GM21576 (cell line): ENCODE measurements around the gene PHF2.

ENCODE experiments used
- ATAC-seq: cut with Tn5 transposase; IDR thresholded peaks from one replicate; pipeline ENCODE4 v1.9.1; 2021; ENCODE audit warnings: mild to moderate bottlenecking, moderate library complexity; ENCODE audit not compliant: unreplicated experiment

Gene PHF2

DNA sequence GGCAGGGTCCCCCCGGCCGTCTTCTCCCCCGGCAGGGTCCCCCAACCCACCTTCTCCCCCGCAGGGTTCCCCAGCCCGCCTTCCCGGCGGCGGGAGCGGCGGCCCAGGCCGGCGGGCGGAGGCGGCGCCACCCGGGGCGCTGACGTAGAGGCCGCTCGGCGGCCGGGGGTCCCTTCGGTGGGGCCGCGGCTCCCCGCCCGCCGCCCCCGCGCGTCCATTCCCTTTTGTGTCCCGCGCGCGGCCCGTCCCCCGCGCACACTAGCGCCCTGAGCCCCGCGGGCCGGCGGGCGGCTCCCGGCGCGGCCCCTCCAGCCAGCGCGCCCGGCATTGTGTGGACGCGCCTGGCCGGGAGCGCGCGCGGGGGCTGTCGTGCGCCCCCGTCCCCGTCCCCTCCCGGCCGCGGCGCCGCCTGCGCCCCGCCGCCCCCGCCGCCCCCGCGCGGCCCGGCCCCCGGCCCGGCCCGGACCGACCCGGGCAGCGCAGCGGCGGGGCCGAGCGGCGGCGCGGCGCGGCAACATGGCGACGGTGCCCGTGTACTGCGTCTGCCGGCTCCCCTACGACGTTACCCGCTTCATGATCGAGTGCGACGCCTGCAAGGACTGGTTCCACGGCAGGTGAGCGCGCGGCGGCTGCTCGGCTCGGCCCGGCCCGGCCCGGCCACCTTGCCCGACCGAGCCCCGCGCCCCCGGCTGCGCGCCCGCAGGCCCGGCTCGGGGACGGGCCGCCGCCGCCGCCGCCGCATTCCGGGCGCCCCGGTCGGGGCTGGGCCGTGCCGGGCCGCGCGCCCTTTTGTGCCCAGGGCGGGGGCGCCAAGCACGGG, at the start of gene PHF2:
TSS of gene PHF2 (plus strand) at position 327 of the 820 bp plus-strand sequence. CDS start at position 517, 190 bp downstream.
- ATAC-seq: peak; percentile 36

DNA sequence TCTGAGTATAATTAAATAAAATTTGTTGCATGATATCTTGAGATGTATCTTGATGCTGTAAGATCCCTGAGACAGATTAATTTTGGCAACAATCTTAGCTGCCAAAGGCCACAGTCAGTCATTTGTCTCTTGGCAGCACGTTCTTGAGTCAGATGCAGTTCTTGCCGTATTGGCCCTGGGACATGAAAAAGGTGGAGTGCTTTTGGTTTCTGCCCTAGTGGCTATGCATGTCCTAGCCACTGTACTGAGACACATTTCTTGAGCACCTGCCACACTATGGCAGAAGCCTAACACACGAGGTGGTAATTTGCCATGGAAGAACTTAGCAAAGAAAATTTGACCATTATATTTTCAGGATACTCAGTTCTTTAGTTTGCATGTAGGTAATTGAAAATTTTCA, 45.0 kb upstream of the PHF2 start:
- no peak for ATAC-seq

DNA sequence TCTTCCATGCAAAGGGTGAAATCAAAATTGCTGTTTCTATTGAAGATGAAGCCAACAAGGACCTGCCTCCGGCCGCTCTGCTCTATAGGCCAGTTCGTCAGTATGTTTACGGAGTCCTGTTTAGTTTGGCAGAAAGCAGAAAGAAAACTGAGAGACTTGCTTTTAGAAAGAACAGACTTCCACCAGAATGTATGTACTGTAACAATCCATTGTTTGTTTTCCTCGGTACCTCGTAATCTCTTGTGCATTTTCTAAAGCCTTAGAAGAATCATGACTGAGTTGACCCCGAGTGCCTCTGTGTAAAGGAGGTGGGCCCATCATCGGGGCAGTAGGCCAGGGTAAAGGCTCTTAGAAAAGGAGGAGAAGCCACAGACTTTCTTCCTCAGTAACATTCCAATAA, 44.2 kb upstream of the PHF2 start:
- no peak for ATAC-seq

DNA sequence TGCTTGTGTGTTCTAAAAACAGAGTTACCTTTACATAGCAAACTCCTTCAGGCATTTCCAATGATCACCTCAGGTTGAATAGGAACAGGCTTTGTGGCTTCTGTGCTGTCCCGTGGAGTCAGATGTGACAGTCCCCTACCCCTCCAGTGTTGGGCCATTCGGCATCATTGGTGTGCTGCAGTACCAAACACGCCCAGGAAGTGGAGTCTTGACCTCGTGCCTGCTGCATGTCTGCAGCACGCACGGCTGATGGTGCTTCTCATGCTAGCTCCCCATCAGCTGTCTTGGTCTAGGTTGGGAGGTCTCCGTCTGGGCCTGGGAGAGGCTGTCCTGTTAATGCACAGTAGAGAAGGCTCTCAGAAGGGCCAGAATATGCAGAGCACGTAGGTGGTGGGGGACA, 42.5 kb upstream of the PHF2 start:
- ATAC-seq: no peak

DNA sequence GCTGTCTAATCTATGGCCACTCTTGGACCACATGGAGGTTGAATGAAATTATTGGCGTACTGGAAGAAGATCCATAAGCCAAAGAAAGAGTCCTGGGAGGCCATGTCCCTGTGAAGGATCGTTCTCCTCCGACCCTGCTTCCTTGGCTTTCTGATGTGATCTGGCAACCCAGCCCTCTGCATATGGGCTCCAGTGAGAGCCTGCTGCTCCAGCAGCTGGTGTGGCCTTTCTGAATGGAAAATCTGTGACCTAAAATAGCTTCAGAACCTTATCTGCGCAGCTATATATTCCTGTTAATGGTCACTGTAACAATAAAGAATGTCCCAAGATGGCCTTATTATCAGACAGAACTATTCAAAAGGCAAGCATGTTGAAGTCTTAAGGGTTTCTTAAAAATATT, 40.2 kb upstream of the PHF2 start:
- ATAC-seq: no peak

DNA sequence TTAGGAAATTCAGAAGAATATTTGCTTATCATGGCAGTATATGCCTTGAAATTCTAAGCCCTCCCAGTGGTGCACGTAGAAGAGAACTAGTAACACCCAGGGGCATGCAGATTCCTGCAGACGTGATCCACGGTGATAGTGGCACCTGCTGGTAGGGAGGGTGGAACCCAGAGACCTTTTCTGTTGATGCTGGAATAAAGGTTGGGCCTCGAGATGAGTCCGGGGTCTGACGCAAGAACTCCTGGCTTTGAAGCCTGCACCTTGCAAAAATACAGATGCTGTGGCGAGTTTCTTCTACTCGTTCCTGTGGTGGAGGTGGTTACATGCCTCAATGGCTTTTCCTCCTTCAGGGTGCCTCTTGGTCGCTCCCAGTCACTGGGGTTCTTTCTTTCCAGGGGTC, 39.5 kb upstream of the PHF2 start:
- ATAC-seq: no peak

DNA sequence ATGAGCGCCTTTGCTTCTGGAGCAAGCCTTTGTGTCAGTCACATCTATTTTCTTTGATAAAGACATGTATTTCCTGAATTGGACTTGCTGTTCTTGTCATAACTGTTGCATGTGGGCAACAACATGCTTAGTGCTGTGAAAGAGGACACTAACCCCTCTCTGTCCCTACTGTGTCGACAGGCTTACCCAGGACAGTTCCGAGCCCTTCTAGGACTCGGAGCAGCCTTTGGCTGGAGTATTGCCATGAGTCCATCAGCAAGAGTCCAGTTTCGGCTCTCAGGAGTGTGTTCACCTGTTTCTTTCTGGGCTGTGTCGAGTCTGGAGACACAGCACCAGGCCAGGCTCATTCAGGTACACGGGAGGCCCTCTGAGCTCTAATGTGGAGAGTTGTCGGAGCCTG, 36.1 kb upstream of the PHF2 start:
- ATAC-seq: no peak

DNA sequence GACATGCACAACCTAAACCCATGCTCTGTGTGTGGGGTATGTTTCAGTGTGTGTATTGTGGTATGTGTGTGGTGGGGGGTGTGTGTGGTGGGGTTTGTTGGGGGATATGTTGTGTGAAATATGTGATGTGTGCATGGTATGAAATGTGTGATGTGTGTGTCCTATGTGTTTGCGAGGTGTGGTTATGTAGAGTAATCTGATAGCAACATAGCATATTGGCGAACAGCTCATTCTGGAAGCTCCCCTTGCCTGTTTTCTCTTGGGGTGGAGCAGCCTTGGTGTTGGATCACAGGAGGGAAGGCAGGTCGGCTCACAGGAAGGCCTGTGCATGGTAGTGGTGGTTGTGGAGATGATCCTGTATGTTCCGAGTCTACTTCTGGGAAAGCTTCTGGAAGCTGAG, 35.4 kb upstream of the PHF2 start:
- ATAC-seq: no peak

DNA sequence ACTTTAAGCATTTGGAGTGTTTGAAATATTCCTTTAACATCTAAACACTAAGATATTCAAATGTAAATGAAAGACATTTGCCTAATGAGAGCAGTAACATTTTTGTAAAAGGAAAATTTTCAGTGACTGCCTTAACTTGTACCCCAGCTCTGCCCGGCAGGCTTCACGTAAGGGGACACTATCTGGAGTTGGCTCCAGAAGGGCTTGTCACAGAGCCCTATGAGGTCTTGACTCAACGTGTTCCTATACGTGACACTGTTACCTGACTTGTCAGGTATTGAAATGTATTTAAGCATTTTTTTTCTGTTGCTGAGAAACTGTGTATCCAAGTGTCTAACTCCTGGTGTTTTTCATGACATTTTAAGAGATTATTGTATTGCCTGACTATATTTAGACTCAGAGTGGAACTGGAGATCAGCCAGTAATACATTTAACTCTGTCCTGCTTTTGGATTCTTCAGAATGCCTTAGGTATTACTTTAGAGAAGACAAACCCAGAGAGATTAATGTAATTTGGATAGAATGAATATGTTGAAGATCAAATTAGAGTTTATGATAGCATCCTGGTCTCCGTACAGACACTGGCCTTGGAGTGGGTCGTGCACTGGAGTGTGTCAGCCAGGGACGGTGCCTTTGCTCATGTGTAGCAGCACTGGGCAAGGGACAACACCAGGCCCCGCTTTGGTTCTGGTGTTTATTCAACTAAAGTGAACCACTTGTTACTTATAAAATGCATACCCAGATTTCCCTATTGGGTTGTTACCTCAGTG, 34.6 kb upstream of the PHF2 start:
- no peak for ATAC-seq

DNA sequence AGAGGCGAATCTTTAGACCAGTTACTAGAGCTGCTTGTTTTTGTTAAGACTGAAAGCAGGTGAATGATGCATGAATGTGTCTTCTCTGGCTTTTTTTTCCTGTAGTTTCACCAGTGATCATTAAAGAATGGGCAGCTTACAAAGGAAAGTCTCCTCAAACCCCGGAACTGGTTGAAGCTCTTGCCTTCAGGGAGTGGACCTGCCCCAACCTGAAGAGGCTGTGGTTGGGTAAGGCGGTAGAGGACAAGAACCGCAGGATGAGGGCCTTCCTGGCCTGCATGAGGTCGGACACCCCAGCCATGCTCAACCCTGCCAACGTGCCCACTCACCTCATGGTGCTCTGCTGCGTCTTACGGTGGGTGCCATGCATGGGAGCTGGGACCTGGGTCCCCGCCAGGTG, 33.3 kb upstream of the PHF2 start:
- no peak for ATAC-seq

DNA sequence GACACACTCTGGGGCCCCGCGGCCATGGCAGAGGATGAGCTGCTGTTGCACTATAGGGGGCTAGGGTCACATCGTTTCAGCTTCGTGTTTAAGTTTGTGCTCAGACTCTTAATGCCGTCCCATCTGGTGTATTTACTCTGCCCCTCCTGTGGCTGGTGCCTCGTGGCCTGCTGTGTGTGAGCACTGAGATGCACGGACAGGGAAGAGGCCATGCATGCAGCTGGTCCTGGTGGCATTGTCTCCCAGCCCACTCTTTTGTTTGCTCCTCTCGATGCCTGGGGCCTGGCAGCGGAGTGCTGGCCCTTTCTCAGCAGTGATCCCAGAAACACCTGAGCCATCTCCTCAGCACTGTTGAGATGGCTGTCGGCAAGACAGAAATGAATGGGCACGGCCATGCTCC, 30.0 kb upstream of the PHF2 start:
- ATAC-seq: no peak

DNA sequence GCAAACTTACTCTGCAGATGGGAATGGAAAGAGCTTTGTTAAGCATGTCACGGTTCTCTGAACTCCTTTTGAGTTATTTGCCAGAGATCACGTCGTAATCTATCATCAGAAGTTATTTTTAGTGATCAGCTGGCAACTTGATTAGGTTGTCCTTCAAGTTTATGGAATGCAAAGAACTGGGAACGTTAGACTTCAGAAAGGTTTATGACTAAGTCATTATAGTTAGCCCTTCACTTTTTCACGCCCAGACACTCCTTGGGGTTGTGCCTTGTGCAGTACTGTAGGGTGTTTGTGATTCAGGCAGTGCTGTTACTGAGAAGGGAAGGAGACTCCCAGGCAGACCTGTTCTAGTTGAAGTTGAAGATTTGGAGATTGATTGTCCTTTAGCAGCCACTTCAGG, 26.8 kb upstream of the PHF2 start:
- no peak for ATAC-seq

DNA sequence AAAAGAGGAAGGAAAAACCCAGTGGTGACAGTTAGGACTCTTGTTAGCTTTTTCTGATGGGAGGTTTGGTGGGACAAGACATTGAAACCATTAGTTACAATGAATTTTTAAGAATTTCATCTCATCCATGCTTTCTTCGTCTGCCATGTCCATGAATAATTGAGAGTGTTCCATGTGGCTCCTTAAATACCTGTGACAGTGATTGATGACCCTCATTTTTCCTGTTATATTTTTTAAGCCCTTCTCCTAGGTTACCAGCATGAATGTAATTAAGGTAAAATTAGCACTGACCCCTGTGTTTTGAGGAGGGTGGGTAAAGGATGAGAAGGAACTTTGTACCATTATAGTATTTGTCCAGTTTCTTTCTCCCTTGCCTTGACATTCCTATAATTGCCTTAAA, 23.5 kb upstream of the PHF2 start:
- no peak for ATAC-seq

DNA sequence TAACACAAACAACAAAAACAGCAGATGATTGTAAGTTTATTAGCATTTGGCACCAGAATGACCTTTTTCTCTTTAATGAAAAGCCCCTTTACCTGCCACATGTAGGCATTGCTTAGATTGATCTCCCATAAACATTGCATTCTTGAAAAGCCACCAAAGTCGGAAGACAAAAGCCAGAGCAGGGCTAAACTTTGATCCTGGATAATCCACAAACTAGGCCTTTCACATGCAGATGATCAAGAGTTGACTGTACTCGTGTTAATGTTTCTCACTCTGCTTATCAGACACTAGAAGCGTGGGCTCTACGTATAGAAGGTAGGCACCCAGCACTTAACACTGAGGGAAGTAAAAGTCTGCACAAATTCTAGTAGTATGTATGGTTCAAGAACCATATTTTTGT, 21.0 kb upstream of the PHF2 start:
- no peak for ATAC-seq

DNA sequence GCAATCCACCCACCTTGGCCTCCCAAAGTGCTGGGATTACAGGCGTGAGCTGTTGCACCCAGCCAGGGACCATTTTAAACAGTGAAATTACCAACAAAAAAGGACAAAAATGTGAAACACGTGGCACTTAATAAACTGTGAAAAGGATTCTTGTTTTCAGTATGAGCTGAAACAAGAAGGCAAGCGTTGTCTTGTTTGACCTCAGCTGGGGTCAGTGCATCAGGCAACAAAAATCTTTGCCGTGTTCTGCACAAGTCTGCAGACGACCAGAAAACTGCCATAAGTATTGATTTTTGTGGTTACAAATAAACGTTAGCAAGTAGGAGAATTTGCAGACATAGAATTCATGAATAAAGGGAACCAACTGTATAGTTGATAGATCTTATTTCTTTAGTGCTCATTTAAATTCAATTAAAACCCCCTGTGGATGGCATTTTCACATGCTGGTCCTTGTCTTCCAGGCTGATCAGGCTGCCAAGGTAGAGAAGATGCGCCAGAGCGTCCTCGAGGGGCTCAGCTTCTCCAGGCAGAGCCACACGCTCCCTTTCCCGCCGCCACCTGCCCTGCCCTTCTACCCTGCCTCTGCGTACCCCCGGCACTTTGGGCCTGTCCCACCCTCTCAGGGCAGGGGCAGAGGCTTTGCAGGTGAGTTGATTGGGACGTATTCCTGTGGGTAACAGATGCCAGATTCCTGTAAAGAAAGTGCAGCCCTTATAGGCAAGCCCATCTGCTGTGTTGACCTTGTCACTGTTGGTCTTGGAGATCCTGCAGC, 18.8 kb upstream of the PHF2 start:
- ATAC-seq: no peak

DNA sequence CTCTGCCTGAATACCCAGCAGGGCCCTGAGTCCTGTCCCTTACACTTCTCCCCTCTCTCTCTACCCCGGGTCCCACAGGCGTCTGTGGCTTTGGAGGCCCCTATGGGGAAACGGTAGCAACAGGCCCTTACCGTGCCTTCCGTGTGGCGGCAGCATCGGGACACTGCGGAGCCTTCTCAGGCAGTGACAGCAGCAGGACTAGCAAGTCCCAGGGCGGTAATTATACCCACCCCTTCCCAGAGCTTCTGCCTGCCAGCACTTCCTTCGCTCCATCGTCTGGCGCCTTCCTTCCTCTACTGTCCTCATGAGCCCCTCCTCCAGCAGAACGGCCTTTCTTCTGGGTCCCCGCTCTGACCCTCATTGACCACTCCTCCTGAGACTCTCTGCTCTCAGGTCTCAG, 17.9 kb upstream of the PHF2 start:
- no peak for ATAC-seq

DNA sequence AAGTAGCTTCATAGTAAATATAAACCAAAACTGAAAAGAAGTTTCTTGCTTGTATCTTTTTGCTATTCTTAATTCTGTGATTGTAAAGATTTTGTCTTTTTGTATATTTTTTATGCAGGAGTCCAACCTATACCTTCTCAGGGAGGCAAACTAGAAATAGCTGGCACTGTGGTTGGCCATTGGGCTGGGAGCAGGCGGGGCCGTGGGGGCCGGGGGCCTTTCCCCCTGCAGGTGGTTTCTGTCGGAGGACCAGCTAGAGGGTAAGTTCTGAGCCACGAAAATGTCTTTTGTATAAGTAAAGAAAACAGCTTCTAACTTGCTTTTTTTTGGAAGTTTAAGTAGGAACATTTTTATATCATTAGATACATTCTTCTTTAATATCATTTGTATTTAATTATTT, 15.4 kb upstream of the PHF2 start:
- ATAC-seq: no peak

DNA sequence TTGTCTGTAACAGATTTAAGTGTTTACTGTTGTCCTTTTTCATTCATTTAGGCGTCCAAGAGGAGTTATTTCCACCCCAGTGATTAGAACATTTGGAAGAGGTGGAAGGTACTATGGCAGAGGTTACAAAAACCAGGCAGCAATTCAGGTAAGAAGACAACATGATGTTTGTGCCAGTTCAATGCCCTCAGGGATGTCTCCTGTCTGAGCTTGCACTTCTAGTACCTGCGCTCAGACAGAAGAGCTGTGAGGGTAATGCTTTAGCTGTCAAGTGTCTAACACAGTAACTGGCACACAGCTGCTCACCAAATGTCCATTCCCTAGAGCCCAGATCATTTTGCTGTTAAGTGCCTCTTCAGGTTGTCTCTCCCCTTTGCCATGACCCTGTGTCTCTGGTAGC, 14.2 kb upstream of the PHF2 start:
- no peak for ATAC-seq

DNA sequence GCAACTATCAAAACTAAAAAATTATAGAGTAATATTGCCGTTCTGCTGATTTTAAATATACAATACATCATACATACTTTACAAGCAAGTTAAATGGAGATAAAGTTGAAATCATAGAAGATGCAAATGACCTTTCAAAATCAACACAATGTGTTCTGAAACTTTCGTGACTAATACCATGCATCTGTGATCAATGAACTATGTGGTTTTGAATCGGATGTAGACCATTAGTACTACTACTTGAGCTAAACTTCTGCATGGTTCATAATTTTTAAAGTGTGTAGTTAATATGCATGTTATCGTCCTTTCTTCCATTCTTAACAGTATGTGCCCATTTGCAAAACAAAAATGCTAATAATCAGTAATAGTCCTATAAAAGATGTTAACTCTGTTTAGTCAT, 11.3 kb upstream of the PHF2 start:
- ATAC-seq: no peak

DNA sequence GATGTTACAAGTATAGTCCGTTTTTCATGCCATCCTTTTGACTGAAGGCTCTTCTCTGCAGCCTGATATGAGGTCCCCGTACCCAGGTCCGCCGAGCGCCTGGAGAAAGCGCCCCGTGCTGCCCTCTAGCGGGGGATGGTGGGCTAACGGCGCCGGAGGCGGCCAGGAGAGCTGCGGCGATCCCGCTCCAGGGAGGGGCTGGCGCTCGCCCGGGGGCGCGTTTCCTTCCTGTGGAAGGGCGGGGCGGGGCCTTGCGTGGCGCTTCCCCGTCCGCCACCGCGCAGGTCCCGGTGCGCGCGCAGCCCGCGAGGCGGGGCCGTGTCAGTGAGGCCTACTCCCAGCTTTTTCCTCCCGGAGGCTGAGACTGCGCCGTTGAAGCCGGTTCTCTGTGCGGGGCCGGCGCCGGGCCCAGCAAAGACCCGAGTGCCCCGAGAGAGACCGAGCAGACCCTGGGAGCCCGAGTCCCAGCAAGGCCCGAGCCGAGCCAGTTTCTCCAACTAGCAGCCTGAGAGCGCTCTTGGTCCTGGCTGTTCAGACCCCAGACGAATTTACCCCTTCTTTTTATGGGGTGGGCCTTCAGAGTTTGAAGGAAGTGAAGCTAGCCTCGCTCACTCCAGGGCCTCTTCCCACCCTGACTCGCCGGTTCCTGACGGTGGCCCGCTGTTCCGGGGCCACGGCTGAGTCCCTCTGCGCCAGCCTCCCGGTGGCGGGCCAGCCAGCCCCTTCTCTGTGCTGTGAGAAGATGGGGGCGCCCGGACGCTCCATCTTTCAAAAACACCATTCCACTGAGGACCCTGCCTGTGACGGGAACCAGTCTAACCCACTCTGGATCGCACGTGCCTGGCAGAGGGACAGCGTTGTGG, 9.7 kb upstream of the PHF2 start:
- ATAC-seq: peak; percentile 84
